Kidney epithelial cell (primary cell): ENCODE results near the gene MAPKAP1. TPM values are rescaled to one million over a fixed set of nuclear protein-coding genes. Genes with fewer than 3 reads are reported as not detected.

ENCODE experiments used
- DNase-seq: peaks from one replicate; pipeline ENCODE4 v3.0.0-alpha.2; 2010; ENCODE audit warnings: low read depth
- H3K27me3 ChIP-seq: 2 replicates; pipeline ENCODE4 v1.6.0; 2011; ENCODE audit warnings: low read length; ENCODE audit not compliant: control insufficient read depth, insufficient read depth
- H3K36me3 ChIP-seq: 2 replicates; pipeline ENCODE4 v1.5.1; 2011; ENCODE audit warnings: low read length; ENCODE audit not compliant: control insufficient read depth, insufficient read depth
- H3K4me3 ChIP-seq: 2 replicates; pipeline ENCODE4 v1.5.1; 2011; ENCODE audit warnings: low read depth, mild to moderate bottlenecking, control low read depth, low read length
- total RNA-seq: library from RNA; depleted of rRNA; stranded (reverse); fragments of >200 nt; gene quantifications from 2 replicates; pipeline ENCODE4 v1.2.3, GENCODE V29; 2015
- TF ChIP-seq, protein P1 (sequence below): IDR thresholded peaks from 2 replicates; pipeline ENCODE4 v1.5.1; 2011; ENCODE audit warnings: mild to moderate bottlenecking, moderate library complexity, low read length, control low read depth, inconsistent platforms; ENCODE audit not compliant: insufficient read depth, poor library complexity, severe bottlenecking

Gene MAPKAP1
- total RNA-seq, 1 donor from 2014 or later: 101 TPM

DNA sequence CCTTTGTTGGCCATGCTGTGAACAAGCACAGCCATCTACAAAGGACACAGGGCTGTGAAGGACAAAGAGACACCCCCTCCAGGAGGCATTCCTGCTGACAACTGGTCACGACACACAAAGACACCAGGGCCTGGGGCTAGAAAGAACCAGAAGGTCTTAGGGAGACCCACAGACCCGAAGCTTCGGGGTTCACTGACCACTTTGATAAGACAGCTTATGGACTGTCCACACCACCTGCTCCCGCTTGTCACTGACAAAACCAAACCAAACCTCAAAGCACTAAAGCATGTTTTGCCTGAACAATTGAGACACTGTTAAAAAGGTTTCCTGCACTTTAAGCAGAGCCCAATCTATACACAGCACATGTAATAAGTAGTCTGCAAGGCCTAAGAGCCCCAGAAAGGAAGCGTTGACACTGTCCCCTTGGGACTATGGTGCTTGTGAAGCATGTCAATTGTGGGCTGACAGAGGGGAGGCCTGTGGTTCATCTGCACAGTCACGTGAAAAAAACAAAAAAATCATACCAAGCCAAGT, 260.4 kb downstream of the MAPKAP1 start:
- H3K4me3 ChIP-seq: no peak overlapping the region
- H3K36me3 ChIP-seq: no peaks in the 10 kb centered on the region
- no peak for DNase-seq
- no peaks in the 10 kb centered on the region for H3K27me3 ChIP-seq
- TF ChIP-seq, protein P1, sequence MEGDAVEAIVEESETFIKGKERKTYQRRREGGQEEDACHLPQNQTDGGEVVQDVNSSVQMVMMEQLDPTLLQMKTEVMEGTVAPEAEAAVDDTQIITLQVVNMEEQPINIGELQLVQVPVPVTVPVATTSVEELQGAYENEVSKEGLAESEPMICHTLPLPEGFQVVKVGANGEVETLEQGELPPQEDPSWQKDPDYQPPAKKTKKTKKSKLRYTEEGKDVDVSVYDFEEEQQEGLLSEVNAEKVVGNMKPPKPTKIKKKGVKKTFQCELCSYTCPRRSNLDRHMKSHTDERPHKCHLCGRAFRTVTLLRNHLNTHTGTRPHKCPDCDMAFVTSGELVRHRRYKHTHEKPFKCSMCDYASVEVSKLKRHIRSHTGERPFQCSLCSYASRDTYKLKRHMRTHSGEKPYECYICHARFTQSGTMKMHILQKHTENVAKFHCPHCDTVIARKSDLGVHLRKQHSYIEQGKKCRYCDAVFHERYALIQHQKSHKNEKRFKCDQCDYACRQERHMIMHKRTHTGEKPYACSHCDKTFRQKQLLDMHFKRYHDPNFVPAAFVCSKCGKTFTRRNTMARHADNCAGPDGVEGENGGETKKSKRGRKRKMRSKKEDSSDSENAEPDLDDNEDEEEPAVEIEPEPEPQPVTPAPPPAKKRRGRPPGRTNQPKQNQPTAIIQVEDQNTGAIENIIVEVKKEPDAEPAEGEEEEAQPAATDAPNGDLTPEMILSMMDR: no peak

DNA sequence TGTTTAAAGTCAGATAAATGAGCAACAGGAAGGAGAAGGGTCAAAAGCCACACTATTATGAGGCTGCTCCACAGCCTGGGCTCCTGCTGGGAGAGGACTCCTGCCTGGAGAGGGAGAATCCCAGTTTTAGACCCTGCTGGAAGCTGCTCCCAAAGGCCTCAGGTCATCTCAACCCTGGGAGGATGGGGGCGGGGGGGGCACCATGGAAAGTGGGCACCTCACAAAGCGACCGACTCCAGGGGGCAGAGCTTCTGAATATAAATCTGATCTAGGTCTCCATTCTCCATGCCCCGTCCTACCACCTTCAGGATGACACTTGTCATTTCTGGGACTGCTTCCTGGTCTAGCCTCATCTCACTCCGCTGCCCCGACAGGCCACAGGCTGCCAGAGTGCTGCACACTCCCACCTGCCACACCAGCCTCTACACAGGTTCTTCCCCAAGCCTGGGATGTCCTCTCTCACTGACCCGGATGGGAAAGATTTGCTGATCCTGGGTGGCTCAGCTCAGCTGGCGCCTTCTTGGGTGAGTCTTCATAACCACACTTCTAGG, 262.0 kb downstream of the MAPKAP1 start:
- Histone ChIP-seq H3K4me3 (no peak overlapping the region), H3K27me3 (no peaks in the 10 kb centered on the region), H3K36me3 (no peaks in the 10 kb centered on the region)
- DNase-seq: no peak
- TF ChIP-seq, protein P1: no peak

DNA sequence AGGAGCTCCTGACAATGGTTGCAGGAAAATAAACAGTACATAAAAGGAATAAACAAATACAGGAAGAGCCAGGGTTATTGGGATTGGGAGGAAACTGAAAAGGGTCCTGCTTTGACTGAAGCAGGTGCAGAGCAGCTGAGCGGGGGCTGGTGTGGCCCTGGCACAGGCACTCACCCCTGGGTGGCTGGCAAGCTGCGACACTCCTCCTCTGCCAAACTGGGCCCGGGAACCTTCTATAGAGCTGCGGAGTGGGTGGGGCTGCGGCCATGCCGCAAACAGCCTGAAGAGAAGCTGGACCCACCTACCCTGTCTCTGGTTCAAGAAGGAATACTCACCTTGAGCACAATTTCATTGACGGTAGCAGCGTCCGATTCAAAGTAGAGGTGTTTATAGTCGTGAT, 262.8 kb downstream of the MAPKAP1 start:
- Histone ChIP-seq H3K27me3 (no peaks in the 10 kb centered on the region), H3K36me3 (no peaks in the 10 kb centered on the region), H3K4me3 (no peak overlapping the region)
- no peak for DNase-seq
- TF ChIP-seq, protein P1: no peak

DNA sequence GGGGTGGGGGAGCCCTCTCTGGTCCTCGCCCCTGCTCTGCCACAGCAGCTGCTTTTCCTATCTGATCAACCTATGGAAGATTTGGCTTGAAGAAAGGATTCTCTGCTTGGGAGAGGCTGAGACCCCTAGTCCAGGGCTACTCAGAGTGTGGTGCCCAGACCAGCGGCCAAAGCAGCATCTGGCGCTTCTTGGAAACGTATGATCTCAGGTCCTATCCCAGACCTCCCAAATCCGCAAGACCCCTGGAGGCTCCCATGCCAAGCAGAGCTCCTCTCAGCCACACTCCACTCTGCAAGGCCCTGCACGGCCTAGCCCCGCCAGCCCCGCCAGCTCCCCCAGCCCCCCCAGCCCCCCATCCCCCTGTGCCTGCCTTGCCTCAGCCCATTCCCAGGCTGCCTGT, 263.6 kb downstream of the MAPKAP1 start:
- Histone ChIP-seq H3K27me3 (no peaks in the 10 kb centered on the region), H3K36me3 (no peaks in the 10 kb centered on the region), H3K4me3 (no peak overlapping the region)
- TF ChIP-seq, protein P1: no peak
- DNase-seq: no peak

DNA sequence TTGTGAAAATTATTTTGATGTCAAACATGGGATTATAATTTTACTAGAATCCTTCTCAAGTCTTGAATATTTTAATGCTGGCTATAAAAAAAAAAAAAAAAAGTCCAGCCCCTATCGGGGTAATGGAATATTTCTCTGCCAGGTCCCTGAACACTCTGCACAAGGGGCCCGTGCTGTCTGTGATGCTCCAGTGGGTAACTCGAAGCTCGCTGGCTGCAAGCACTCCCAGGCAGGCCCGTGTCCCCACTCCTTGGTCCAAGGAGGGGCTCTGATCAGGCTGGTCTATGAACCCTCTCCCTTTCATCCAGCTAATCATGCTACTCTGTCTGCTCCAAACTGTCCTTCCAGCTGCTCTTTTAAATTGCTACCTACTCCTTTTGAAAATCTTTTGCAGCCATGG, 264.6 kb downstream of the MAPKAP1 start:
- TF ChIP-seq, protein P1: no peak
- no peaks in the 10 kb centered on the region for H3K36me3 ChIP-seq
- H3K4me3 ChIP-seq: no peak overlapping the region
- no peaks in the 10 kb centered on the region for H3K27me3 ChIP-seq
- DNase-seq: no peak

DNA sequence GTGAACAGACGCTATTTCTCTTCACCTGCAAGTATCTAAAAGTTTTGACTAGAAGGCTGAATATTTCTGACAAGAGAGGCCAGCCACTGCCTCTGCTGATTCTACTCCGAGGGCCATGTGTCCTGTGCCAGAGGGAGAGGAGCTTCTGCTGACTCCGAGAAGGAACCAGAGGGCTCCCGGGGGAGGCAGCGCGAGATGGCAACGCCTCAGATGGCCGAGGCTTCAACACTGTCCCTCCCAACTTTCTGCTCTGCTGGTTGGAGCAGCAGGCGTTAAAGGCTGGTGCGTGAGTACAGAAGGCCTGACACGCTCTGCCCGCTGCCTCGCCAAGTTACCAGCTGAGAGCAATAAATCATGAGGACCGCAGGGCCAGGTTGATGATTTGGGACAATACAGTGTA, 266.6 kb downstream of the MAPKAP1 start:
- no peak overlapping the region for H3K4me3 ChIP-seq
- DNase-seq: no peak
- no peaks in the 10 kb centered on the region for H3K27me3 ChIP-seq
- H3K36me3 ChIP-seq: no peaks in the 10 kb centered on the region
- TF ChIP-seq, protein P1: no peak
